SKM-1 (cell line): ENCODE measurements around the gene ST8SIA5.

Experiments used
- DNase-seq: peaks from one replicate; lab custom pipeline; 2025; ENCODE audit not compliant: unreplicated experiment; lab: John Stamatoyannopoulos, UW

Gene ST8SIA5

DNA sequence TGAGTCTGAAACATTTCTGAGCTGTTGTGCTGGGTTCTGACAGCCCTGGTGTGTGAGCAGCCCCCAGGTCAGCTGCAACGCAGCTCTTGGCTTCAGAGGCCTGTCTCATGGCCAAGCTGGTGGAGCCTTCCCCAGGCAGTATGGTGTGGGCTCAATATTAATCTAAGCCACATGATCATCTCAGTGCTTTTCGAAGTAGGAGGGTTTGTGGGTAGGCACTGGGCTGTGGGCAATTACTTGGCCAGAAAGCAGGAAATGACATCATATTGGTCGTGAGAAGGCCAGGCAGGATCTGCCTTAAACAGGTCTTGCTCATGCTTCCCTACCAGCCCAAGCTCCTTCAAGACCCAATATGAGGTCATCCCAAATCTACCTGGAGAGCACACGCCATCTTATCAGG is 126.7 kb downstream of the ST8SIA5 start:
- DNase-seq = no peak

DNA sequence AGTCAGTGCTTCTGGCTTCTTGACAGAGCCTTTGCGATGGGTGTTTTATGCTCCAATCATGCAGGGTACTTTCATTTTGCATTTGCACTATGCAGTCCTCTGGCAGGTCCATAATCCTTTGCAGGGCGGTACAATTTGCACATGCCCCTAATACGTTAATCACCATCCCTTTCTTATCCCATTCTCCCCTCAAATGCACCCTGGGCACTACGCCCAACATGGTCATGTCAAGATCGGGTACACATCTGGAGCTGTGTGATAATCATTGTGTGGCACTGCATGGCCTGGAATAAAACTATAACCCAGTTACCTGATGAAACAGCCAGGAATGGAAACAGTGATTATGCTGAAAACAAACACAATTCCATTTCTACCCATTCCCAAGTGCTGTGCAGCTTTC is 127.5 kb downstream of the ST8SIA5 start:
- no peak for DNase-seq

DNA sequence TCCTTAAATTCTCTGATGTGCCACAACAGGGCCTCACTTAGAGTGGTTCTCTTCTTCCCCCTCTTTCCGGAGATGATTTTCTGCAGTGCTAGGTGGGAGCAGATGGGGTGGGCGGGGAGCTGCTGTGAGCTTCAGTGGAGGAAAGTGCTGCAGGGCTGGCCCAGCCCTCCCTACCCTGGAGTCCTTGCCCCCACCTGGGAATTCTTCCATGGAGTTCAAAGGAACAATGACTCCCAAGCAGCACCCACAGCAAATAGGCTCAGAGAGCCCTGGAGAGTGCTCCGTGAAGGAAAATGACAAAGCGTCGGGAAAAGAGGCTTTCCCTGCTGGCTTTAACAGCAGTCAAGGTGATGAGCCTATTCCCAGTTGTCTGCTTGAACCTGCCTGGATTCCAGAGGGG is 128.6 kb downstream of the ST8SIA5 start:
- no peak for DNase-seq

DNA sequence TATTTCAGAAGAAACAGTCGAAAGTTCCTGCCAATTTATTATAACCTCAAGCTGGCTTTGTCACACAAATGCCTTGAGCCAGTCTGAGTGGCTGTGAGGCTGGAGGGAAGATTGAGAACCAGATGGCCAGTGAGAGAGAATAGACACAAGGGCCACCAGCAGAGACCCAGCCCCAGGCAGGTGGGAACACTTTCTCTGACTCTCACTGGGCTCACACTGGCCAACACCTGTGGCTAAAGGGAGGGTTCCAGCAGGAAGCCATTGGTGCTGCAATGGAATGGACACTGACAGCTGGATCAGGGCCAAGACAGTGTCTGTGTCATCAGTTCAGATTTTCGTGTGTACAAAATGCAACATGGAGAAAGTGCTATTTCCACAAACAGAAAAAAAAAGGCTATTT is 129.7 kb downstream of the ST8SIA5 start:
- DNase-seq = no peak

DNA sequence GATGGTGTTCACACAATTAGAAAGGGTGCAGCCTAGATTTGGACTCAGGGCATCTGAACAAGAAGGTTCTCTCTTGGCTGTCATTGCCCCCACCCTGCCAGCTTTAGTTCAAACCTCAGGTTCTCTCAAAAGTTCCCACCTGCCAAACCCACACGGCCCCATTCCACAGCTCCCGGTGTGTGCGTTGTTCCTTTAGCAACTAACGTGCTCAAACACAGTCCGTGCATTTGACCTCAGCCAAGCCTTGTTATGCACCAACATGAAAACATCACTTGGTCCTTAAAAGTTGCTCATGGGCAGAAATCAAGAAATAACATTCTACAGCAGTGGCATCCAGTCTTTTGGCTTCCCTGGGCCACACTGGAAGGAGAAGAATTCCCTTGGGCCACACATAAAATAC is 131.8 kb downstream of the ST8SIA5 start:
- no peak for DNase-seq

DNA sequence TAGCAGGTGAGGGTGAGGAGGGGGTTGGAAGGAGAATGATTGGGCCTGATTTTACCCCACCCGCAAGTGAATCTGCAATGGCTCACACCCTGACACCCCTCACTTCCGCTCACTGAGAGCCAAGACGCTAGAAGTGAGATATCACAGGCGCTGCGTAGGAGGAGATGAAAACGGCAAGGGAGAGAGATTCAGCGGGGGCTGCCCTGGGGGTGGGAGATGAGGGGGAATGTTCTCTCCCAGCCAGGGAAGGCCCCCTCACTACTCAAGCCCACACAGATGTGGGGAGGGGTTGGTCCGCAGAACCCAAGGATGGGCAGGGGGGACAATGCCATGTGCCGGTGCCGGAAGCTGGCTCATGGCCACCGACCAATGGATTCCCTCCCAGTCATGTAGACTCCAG is 132.7 kb downstream of the ST8SIA5 start:
- DNase-seq = no peak

DNA sequence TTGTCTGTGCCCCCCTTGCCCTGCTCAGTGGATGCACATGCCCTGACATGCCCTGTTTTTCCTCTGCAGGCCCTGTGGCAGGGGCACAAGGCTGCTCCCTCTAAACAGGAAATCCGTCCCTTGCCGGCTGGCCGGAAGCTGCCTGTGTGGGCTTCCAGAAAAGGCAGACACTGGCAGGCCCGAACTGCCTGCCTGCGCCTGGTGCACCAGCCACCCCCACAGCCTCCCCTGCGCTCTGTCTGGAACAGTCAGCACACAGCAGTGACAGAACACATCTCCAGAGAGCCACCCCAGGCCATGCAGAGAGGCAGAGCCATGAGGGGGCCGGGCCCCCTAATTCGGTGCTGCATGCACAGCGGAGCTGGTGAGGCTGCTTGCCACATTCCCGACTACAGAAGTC is 133.3 kb downstream of the ST8SIA5 start:
- no peak for DNase-seq

DNA sequence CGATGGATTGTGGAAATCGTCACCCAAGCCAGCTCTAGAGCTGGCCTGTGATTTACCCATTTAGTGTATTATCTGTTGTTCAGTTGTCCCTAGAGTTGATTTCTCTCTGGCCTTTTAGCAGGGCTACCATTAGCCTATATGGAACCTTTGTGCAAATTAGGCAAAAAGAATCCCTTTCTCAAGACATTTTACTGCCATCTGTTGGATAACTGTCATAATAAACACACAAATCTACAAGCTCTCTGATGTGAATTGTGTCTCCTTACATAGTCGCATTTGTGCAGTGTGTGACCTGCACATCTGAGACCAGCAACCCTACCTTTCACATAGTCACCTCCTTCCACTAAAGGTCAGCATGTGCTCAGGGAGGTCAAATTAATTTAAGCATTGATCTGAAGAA is 133.9 kb downstream of the ST8SIA5 start:
- DNase-seq = no peak

DNA sequence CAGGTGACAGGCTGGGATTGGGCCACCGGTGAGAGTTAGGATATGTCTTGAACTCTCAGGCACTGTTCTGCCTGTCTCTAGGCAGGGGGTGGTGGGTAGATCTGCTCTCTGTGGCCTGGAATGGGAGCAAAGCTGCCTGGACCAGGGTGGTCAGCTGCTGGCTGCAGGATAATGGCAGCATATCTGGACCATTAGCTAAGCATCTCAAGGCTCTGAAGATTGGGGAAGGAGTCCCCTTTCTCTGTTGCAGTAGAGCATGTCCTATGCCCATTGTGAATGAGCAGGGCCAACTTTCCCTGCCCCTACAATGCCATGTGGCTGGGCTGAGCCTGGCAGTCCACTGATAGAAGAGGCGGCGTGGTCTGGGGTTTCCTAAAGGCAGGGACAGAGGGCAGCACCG is 134.4 kb downstream of the ST8SIA5 start:
- no peak for DNase-seq

DNA sequence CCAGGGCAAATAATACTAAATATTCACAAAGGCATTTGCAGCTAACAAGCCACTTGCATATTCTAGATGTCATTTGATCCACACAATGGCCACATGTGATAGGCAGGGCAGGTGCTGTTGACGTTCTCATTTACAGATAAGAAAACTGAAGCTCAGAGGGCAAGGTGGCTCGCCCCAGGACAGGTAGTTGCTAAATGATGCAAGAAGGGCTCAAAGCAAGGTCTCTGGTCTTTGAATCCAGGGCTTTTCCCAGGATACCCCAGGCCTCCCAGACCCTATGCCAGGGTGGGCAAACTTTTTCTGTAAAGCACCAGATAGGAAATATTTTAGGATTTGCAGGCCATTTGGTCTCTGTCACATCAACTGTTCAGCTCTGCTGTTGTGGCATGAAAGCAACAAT is 135.0 kb downstream of the ST8SIA5 start:
- no peak for DNase-seq

DNA sequence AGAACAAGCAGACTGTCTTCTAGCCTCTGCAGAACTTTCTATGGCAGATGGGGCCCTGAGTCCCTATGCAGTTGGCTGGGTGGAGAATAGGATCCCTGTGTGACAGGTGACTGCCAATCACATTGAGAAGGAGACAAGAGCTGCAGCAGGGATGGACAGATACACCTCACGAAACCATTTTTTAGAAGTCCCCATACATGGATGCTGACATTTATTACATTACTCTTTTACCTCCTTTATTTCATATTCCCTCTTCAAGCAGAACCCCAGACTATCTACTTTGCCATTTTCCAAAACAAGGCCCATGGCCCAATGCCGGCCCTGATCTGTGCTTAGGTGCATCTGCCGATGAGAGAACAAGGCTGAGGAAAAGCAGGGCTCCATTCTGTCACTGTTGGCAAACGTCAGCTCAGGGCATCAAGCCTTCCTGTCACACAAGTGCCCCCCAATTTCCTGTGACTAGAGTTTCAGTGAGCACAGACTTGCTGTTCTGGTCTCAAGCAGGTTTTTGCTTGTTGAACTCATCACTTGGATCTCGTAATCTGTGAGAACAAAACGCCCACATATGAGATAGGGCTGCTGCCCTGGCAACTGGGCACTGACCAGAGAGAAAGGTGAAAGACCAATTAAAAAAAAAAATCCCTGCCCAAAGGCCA is 135.6 kb downstream of the ST8SIA5 start:
- DNase-seq = no peak

DNA sequence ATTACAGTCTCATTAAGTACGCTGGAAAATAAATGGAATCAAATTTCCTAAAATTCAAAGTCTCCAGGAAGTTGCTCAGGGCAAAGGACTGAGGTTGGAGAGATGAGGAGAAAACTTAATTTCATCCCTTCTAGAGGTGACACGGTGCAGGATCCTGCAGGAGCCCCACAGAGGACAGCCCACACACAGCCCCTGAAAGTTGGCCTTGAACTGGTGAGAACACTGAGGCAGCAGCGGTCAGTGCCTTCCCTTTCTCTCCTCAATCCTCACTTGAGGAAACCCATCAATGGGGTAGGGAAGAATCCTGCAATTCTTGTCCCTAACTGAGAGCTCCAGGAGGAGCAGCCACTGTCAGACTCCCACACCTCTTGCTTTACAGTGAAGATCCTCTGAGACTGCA is 137.3 kb downstream of the ST8SIA5 start:
- DNase-seq = no peak
